Epithelial cell of prostate (primary cell): ENCODE data around the gene ARHGEF2.
"Not testable (repeated sequence)": the region's sequence is repeated elsewhere in the genome, so short reads cannot be mapped to it uniquely, and the experiment has no call there.

Source experiments
- DNase-seq: peaks from one replicate; pipeline ENCODE4 v3.0.0-alpha.2; 2011; ENCODE audit warnings: low read depth, low spot score
- H3K27ac ChIP-seq: fragments of 450-650 bp; 2 replicates; pipeline ENCODE4 v1.5.1; 2017; ENCODE audit warnings: mild to moderate bottlenecking

Gene ARHGEF2

DNA sequence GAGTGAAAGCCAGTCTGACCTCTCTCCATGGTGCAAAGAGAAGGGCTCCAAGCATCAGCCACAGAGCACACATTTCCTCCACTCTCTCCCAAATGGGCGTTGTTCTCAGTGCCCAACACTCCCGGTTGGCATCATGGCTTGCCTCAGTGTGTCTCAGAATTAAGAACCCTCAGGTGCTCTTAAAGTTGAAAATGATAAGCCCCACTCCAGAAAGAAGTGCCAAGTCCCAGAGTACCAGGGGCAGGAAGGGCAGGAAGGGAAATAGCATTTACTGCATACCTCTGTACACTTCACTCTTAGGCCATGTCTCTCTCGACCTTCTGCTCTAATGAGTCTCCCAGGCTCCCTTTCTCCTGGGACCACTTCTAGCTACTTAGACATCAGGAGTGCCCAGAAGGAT lies 15.2 kb upstream of the ARHGEF2 start:
- no peak for DNase-seq
- no peak overlapping the region for H3K27ac ChIP-seq

DNA sequence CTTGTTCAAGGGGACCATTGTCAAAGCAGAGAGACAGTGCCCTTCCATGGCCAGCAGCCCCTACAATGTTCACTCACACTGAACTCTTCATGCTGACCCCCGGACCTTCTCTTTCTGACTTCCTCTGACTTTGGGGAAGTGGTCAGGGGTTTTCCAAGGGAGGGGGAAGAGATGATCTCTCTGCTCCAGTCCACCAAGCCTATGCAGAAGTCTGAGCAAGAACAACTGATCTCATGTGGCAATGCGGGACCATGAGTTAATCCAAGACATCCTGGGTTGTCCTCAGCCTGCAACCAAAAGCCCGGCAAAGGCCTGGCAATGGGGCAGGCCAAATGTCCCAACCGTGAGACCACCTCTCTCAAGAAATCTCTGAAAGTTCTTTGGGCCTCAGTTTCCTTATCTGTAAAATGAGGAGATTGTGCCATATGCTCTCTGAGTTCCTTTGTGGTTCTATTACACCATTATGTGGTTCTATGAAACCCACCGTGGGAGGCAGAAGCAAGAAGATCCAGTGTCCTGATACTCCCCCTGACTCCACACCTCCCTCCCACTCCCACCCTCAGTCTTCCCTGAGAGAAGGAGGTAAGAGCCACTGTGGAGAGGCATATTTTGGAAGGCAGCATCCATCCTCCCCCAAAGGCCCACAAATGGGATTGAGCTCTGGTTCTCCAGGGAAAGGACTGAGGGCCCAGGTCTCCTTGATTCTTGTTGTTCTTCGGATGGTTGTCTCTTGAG lies 11.8 kb upstream of the ARHGEF2 start:
- no peak overlapping the region for H3K27ac ChIP-seq

DNA sequence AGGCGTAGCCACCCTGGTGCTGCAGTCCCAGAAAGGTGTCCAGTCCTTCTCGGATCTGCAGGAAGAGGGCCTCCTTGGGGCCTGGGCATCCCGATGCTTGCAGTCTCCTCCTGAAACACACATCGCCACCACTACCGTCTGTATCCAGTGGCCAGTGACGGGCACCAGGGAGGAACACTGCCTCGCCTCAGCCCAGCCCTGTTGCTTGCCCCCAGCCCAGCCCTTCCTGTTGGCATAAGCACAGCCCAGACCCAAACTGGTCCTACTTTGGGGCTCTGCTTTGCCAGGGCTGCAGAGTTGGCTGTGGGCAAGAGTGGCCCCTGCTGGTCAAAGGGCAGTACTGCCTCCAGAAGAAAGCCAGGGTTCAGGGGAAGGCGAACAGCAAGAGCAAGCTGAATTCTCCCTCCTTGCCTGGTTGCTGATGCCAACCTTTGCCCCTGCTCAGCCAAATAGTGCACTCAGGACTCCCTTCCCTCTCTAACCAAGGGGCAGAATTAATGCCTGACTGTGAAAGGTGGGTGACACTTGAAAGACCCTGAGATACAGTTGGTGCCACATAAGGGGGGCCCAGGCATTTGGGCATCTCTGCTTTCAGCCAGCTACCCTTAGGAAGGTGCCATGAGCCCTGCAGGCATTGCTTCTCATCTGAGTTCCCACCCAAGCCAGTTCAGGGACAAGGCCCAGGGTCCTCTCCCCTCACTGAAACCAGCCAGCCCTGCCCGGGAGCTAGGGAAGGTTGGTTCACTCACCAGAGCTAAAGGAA lies 11.1 kb upstream of the ARHGEF2 start:
- H3K27ac ChIP-seq = no peak overlapping the region
- DNase-seq = no peak

More for the DNA sequence above, 11.8 kb upstream of the ARHGEF2 start:
- DNase-seq = no peak

DNA sequence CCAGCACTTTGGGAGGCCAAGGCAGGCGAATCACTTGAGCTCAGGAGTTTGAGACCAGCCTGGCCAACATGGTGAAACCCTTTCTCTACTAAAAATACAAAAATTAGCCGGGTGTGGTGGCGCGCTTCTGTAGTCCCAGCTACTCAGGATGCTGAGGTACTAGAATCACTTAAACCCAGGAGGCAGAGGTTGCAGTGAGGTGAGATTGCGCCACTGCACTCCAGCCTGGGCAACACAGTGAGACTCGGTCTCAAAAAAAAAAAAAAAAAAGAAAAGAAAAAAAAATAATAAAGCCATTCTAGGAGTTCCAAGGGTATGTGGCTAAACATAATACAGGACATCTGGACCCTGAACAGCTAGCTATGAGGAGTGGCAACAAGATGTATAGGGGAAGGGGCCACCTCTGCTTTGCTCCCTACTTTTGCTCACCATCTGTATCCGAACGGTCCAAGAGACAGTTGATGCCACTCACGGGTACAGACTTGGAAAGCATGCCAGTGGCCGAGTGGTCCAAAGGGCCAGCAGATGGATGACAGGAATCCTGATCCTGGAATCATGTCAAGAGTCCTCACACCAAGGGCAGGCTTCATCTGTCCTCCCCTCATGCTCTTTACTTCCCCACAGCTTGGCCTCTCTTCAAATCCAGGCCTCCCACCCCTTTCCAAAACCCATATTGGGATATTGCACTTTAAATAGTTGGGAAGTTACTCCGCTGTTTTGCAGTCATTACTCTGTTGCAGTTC lies 6.7 kb upstream of the ARHGEF2 start:
- not testable (repeated sequence) for DNase-seq, H3K27ac ChIP-seq

- H3K27ac ChIP-seq = peak overlapping the region; percentile 97
- DNase-seq = no peak
These were observed 6.0 kb upstream of the ARHGEF2 start for GRCh38 chr1:155984341-155984740.

DNA sequence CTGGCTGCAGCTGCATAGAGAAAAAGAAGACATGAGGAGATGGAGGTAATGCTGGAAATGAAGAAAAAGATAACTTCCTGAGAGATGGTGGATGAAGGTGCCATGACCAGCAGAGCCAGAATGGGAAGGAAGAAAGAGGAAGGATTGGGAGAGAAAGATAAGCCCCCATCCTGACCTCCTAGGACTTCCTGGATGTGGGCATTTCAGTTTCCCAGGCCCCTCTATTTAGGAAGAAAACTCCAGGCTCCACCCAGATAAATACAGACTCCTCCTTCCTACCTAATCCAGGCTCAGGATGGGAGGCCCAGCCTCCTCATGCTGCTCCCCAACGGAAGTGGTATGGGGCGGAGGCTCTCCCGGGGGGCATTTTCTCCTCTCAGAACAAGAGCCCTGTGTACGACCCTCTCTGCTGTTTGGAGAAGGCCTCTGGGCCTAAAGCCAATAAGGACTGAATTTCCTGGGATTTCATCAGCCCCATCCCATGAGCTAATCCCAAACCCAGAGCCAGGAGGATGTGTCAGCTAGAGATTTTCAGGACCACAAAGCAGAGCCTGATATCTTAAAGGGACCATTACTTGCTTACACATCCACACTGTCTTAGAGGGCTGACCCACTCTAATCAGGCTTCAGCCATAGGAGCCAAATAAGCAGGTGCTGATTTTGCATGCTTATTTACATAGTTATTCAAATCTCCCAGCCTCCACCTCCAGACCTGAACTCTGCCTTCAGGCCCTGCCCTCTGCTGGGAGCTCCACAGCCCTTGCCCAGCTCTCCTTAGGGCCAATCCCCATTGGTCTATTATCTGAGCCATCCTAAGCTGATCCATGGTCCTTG lies 5.1 kb upstream of the ARHGEF2 start:
- H3K27ac ChIP-seq = peak overlapping the region; percentile 97
- DNase-seq = no peak

DNA sequence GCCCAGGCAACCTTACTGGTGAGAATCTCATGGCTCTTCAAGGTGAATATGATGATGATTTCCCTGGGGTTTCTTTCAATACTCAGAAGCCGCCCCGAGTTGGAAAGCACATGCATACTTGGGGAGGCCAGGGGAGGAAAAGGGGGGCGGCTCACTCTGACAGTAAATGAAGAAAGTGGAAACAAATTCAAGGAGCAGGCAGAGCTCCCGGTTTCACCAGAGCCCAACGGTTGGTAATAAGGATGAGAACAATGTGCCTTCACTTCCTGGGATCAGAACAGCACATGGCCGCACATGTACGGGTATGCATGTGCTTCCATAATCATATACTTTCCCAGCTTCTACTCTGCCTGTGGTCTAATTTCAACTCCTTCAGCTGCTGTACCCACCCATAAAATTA lies 3.8 kb upstream of the ARHGEF2 start:
- peak overlapping the region; percentile 97 for H3K27ac ChIP-seq
- no peak for DNase-seq

DNA sequence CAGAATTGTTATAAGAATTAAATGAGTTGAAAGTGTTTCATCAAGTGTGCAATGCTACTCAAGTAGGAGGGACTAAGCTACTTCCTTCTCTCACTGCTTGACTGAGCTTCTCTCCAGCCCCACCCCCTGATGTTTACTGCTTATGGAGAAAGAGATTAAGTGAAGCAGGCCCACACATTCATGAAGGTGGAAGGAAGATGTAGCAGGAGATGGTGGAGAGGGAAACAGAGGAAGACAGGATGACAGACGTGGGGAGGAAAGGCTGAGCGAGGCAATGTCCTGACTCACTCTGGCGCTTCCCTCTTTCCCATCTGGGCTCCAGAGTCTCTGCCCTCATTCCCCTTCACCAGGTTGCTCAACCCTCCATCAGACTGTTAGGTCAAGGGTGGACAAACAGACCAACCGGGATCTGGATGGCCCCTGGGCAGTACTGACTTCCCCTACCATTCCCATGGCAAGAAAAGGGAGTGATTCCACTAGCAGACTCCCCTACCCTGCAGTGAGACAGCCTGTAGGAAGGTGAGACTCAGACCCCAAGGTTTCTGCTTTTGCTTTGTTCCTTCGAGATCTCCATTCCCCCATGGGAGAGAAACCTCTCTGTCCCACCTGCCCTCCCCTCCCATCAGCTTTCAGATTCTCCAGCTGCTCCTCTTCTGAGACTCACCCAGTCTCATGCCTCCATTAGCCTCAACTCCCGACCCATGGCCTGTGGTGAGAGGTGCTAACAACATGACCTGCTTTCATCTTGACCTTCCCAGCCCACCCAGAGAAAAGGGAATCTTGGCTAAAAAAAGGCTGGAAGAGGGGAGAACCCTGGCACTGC lies 3.1 kb upstream of the ARHGEF2 start:
- DNase-seq = no peak
- peak overlapping the region; percentile 97 for H3K27ac ChIP-seq

DNA sequence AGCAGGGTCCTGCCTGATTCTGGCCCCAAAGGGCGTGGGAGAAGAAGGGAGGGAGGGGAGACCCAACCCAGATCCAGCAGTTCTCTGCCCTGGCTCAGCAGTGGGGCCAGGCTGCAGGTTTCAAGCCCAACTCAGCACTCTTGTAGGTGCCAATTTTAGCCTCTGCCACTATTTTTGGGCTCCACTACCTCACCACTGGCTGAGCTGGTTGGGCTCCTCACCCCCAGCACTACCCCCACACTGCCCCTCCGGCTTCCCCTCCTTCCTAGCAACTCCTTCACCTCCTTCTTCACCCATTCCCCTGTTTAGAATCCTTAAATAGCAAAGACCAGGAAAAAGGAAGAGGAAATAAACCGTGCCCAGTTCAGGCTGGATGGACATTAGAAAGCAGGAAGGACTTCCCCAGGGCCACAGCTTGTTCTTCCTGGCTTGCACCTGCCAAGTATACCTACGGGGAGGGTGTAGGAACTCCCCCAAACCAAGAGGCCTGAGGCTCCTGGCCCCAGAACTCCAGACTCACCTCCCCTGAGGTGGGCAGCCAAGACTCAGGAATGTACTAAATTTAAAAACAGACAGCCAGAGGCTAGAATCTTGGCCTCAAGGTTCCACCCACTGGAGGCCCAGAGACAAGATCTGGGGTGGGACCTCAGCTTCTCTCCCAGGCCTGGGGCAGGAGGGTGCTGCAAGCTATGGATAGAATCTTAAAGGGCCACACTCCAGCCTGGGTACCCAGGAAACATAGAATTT lies 1.4 kb upstream of the ARHGEF2 start:
- H3K27ac ChIP-seq = peak overlapping the region; percentile 97
- DNase-seq = no peak

DNA sequence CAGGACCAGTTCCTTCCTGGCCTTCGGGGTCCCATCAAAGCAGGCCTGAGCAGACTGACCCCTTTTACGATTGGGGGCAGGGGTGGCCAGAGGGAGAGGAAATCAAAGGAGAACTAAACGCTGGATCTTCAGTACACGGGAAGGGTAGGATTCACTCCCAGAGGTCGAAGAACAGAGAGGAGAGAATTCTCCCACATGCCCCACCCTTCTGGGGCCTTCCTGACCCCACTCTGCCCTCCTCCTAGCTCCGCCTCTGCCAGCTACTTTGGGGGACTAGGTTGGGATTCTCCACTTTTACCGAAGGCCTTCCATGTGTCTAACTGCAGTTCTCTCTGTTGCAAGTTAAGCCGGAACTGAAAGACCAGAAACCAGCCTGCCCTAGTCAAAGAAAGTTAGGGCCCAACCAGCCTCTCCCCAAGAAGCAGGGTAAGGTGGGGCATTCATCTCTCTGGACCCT lies 654 bp upstream of the ARHGEF2 start:
- no peak for DNase-seq
- peak overlapping the region; percentile 97 for H3K27ac ChIP-seq

DNA sequence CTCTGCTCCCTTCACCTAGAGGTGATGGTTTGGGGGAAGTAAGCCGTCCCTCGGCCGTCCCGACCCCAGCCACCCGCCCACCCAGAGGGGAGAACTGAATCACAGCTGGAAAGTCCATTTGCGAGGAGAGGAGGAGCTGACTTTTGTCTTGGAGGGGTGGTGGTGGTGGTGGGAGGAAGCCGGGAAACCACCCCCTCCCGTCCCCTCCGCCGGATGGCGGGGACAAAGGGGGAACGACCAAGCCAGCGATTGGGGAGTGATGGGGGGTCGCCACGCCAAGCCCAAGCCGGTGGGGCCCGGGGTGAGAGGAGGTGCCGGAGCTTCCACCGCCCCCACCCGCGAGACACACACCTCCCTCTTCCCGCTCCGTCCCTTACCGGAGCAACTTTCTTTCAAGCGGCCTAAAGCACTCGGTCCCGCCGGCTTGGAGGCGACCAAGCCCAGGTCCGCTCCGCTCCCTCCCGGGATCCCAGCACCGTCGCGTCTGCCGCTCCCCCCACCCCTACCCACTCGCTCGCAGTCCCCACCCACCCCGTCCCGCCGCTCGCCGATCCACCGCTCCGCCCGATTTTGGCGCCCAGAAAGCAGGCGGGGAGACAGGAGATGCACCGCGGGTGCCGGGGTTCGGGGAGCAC lies 540 bp downstream of the ARHGEF2 start:
- H3K27ac ChIP-seq = peak overlapping the region; percentile 97
- DNase-seq = no peak

GRCh38 chr1:155976913-155977689 lies 1.2 kb downstream of the ARHGEF2 start:
- no peak for DNase-seq

GRCh38 chr1:155976062-155976912 lies 2.1 kb downstream of the ARHGEF2 start:
- no peak for DNase-seq
- H3K27ac ChIP-seq = peak overlapping the region; percentile 97

More at GRCh38 chr1:155976913-155977689, 1.2 kb downstream of the ARHGEF2 start:
- peak overlapping the region; percentile 97 for H3K27ac ChIP-seq

- DNase-seq = no peak
- peak overlapping the region; percentile 97 for H3K27ac ChIP-seq
These were observed 2.8 kb downstream of the ARHGEF2 start for GRCh38 chr1:155975375-155976061.

DNA sequence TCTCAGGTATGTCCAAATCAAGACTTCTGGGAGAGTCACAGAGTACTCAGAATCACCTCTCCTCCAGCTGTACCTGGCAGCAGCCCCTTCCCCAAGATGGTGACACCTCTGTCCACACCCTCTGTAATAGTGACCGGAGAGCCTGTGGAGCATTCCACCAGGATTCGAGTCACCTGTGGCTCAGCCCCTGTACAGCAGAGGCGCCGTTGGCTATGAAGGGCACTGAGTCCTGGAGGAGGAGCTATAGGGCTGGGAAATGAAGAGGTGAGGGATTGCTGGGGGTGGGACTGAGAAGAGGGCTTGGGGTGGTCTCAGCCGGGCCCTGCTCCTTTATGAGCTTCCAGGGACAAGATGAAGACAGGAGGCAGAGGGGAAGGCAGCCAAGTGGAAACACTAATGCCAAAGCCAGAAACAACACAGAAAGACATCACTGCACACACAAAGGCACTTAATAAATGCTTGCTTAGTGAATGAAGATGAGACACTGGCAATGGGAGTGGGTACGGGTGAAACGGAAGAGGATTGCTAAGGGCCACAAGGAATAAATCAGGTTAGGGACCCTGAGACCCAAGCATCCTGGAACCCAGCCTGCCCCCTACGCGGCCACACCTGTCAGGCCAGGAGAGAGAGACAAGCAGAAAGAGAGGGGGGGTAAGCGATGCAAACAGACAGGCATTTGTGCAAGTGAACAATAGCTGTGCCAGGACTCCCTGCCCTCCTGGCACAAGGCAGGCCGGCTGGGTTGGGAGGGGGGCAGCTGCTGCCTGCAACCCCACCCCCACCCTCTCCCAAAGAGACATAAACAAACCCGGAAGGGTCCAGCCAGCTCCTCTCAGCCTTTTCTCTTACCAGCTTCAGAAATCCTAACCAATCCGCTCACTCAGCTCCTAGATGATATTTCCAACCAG lies 3.9 kb downstream of the ARHGEF2 start:
- no peak for DNase-seq
- H3K27ac ChIP-seq = peak overlapping the region; percentile 97
